ENCODE data around the gene FAM216B.
A peak's percentile ranks its signal among the peaks of the same experiment; 100 is the strongest.
"Not testable (repeated sequence)": the region's sequence is repeated elsewhere in the genome, so short reads cannot be mapped to it uniquely, and the experiment has no call there.

FAM216B gene

DNA sequence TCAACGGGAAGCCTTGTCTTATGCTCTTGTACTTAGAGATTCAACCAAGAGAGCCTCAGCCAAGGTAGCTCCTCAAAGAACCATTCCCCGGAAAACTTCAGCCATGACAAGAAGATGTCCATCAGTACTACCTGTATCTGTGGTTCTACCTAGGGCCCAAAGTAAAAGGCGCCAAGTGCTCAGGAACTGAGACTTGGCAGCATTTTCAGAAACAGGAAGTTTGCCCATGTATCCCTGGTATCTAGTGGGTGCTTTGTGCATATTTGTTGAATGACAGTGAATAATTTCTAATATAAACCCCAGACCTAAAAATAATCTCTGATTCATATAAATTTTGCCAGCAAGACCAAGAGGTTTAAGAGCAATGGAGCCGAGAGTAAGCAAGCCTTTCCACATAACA lies 7.2 kb downstream of the FAM216B start:
- no peak for DNase-seq

DNA sequence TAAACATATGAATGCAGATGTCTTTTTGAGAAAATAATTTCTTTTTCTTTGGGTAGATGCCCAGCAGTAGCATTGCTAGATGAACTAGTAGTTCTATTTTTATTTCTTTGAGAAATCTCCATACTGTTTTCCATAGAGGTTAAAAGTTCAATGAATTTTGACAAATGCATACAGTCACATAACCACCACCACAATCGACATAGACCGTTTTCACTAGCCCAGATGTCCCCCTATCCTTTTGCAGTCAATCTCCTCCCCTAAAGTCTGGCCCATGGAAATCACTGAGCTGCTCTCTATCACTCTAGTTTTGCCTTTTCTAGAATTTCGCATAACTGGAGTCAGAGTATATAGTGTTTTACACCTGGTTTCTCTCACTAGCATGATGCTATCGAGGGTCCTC lies 10.8 kb downstream of the FAM216B start:
- no peak for DNase-seq

DNA sequence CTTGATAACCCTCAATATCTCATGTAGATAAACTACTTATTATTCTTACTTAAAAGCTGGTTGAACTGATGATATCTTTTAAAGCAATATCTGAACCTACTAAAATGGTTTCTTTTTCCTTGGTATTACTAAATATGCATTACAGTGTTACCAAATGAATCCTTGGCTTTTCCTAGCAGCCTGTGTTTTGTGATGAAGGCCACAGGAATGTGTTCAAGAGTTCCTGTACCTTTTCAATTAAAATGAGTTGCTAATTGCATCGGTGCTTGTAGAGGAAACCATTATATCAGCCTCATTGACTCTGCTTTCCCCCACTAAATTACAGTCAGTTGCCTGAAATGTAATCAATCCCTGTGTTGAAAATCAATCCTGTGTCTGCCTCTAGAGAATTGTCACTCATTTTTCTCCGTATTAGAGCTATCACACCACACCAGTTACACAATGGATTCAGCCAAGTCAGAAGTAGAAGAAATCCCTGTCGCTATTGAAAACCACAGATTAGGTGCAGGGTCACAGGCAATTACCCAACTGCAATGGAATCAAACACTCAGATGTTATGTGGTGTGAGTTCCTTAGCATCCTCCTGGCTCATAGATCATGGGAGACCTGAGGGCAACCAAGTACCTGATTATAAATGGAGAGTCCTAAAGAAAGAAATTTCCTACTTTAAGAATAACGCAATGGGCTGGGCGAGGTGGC lies 13.3 kb downstream of the FAM216B start:
- no peak for DNase-seq

DNA sequence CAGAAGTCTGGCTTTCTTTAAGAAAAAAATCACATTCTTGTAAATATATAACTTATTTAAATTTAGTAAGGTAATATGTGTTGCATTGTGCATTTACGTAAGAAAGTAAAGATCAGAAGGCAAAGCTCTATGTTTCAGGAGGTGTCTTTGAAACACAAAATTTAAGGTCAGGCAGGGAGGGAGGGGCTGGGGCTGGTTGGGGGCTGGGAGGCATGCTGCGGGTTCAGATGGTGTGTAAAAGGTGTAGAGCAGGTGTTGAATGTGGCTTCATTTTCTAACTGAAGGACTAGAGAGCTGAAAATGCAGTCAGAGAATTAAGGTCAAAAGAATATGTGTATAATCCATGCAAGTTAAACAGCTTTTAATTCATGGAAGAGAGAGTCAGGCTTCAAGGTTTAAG lies 14.3 kb downstream of the FAM216B start:
- no peak for DNase-seq

DNA sequence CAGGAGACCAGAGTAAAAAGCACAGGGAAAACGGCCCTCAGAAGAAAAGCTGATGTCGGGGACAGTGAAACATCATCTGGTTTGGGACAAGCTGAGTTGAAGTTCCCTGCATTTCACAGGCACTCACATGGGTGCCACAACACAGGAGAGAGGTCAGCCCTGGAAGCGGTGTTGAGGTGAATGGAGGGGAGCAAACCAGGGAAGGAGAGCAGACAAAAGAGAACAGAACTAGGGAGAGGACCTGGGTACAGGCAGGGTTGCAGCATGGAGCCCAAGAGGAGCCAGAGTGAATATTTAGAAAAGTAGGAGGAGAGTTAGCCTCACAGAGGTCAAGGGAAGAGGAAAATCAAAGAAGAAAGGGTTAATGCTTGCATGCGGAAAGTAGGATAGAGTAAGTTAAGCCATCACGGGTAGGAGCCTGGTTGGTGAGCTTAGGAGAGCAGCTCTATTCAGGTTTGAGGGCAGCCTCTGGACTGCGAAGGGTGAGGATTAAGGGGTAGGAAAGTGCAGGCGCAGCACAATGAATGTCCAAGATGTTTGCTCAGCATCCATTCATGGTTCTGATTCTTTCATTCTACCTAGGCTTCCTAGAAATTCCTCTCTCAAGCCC lies 15.5 kb downstream of the FAM216B start:
- DNase-seq: no peak

DNA sequence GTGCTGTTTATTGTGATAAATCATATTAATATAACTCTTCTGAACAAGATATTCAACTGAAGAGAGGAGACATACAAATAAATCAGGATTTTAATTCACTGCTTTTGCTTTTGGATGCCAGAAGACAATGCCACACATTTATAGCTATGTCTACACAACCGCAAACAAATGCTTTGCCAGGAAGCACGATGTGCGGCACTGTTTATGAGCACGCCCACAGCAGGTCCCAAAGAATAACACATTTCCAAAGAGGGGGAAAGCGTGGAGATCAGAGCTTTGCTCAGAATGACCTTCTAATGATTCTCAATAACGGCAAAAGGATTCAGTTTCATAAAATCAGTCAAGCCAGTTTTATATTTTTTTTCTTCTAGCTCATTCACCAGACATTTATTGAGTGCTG lies 16.7 kb downstream of the FAM216B start:
- no peak for DNase-seq

DNA sequence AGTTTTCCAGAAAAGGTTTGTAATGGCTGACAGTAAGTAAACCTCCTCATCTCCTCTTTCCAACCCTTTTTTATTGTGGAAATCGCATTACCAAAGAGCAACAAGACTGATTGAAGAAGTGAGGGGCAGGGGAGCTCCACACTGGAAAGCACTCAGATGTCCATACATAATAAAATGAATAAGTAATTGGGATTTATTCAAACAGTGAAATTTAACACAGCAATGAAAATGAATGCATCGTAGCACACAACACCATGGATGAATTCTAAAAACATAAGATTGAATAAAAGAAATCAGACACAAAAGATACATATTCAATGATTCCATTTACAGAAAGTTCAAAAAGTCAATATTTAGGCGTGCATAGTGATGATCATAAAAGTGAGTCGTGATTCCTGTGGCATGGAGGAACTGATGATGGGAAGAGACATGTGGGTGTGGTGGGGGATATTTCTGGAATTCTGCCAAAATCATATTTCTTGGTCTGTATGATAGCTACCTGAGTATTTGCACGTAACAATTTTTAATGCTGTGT lies 18.8 kb downstream of the FAM216B start:
- DNase-seq: no peak

DNA sequence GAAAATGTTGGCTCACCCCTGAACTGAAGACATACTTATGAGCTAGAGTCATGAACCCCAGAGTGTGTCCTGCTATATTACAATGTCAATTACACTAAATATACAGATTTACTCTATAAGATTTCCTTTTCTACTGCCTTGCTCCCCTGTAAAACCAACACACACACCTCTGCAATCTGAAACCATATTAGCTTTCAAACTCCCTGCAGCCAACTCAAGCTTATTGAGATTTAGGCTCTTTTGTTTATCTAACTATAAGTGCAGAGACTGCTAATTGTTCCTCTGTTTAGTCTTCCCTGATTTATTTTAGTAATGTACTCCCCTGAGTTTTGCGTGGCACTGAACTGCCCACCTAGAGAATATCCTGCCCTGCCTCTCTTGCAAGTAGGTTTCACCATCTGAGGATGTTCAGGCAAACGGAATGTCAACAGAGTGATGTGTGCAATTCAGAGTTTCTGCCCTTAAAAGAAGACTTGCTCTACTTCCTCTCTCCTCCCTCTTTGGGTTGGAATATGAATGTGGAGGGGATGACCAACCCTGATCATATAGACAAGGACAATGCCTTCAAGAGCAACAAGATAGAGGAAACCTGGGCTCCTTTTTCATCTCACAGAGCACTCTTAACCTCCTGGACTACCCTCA lies 22.3 kb downstream of the FAM216B start:
- no peak for DNase-seq

DNA sequence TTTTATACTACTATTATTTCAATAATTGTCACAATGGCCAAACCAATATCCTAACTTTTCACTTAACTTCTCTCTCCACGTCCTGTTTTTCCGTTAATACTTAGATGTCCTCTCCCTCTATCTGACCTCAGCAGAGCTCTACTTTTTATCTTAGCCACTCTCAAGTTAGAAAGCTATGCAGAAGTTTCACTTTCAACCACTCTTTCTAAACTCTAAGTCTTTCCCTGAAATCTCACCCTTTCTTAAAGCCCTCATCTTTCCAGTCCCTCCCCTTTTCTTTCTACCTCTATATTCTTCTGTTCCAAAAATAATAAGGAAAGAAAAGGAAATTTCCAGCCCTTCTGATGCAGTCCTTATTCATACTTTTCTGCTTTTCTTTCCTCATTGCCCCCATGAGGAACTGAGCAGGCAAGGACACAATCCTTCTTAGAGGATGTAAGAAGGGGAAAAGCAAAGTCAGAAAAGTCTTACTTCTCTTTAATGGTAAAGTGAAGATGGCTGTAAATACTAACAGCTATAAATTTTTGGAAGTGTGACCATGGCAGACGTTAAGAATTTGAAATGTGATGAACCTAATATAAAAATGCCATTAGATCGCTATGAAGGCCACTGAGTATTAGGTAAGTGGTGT lies 23.0 kb downstream of the FAM216B start:
- no peak for DNase-seq

DNA sequence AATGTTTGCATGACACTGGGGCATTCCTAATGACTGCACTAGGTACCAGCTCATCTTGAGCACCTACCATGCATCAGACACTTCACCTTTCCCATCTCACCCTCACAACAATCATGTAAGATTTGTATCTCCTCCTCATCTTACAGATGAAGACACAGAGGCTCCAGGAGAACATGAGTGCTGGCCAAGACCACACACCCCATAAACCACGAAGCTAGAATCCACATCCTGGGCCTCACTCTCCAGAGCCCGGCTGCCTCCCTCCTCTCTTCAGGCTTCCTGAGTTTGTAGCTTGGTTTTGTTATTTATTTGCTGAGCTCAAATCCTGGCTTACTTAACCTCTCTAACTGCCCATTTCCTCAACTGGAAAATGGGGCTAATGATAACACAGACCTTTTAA lies 25.9 kb downstream of the FAM216B start:
- peak in 1 of 6 experiments; percentile 0 for DNase-seq

DNA sequence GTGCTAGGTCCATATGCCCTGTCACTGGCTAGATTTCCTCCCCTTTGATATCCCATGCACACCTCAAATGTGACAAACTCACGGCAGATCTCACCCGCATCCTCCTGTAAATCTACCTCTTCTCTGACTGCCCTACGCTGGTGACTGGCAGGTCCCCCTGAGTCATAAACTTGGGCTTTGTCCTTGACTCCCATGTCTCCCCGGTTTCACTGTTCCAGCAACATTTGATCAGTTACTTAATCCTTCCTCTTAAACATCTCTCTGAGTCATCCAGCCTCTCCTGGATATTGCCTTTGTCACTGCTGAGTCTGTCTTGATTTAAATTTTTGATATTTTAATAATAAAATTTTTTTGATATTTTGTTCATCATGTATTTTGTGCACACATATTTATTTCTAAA lies 26.5 kb downstream of the FAM216B start:
- DNase-seq: no peak

DNA sequence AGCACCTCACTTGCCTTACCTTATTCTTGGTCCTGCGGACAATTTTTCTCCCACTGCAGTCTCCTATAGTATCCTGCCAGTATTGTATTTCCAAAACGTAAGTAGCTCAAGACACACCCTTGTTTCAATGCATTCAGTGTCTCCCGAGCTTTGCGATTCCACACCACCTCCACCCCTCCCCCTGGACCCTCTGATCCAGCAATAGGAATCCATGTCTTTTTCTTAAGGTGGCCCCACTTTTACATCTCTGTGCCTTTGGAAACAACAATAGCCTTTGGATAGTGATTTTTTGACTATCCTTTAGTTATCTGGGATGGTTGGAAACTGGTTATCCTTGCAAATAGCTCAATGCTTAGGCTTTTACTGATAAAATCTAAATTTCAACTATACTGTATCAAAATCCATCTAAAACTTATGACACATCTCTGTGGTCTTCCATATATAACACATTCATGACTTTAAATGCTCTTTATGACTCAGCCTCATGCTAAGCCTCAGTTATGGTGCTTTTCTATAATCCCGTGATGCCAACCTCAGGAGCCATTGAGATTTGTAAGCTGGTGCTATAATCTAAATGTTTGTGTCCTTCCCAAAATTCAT lies 27.1 kb downstream of the FAM216B start:
- no peak for DNase-seq

DNA sequence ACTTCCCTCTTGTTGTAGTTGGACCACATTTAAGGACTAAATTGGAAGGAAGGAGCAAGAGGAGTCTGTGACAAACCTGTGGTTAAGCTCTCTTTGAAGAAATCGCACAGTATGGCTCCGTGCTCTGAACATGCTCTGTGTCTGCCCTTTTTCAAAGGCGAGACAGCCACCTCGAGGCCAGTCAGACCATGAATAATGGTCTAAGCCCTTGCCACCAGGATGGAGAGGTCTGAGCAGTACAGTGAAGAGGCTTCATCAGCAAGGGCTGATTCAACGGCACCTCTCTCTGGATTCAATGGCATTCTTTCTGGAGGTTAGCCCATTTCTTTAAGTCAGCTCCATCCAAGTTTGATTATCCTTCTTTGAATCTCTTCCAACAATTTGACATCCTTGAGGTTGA lies 30.9 kb downstream of the FAM216B start:
- DNase-seq: no peak

DNA sequence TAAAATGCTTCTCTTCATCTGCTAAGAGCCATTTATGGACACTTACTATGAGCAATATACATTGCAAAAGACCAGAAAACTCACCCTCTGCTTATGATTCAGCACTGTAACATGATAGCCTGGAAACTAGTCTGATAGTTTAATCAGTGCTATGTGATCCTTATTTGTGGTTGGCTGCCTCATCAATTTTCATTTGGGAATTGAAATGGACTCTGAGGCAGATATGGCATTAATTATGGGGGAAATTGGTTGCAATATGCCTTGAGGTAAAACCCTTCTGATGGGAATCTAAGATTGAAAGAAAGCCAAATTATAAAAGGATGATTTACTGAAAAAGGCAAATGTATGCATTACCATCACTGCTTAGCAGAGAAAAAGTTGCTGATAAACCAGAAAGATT lies 33.5 kb downstream of the FAM216B start:
- no peak for DNase-seq

DNA sequence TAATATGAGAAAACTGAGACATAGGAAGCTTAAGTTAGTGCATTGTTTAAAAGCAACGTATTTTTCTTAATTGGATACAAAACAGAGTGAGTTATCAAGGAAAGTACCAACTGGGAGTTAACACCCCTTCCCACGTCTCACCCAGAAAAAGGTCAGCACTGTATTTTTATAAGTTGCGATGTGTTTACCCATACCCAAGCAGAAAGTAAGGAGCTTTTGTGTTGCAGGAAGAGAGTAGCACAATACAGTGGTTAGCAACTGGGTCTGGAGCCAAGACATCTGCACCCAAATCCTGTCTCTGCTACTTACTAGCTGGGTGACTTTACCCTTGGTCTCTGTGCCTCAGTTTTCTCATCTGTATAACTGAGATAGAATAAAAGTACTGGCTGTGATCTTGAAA lies 34.3 kb downstream of the FAM216B start:
- no peak for DNase-seq

DNA sequence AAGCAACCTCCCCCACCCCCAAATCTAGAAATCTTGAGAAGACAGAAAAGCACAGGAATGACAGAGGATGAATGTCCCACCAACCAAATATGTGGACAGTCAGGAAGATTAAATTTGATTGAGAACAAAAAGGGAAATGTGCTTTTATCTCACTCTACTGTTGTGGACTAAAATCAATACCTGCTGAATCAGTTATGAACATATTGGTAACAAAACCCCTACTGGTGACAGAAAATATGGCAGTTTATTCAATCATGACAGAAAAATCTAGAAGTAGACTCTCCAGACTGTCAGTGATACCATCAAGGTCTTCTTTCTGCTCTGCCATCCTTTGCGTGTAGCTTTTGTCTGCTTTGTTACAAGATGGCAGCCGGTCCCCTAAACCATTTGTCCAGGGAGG lies 35.2 kb downstream of the FAM216B start:
- DNase-seq: no peak

DNA sequence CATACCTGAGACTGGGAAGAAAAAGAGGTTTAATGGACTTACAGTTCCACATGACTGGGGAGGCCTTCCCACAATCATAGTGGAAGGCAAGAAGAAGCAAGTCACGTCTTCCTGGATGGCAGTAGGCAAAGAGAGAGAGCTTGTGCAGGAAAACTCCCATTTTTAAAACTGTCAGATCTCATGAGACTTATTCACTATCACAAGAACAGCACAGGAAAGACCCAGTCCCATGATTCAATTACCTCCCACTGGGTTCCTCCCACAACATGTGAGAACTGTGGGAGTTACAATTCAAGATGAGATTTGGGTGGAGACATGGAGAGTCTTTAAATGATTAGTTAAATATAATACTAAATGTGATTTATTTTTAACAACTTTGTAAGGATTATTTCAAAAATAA lies 38.3 kb downstream of the FAM216B start:
- not testable (repeated sequence) for DNase-seq

DNA sequence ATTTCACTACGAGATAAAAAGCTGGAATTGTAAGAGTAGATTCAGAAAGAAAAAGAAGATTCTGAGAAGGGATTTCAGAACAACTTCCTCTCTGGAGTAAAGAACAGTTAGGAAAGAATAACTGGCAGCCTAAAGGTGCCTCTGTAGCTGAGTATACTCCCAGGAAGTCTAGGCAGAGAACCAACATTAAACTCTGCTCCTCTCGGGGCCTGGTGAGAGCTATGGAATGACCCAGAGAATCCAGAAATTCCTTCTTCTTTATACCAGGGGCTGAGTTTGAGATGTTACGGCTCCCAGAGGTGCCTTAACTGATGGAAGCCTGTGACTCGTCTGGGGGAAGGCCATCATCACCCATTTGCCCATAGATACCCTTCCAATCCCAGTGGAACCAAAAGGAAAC lies 39.1 kb downstream of the FAM216B start:
- no peak for DNase-seq

DNA sequence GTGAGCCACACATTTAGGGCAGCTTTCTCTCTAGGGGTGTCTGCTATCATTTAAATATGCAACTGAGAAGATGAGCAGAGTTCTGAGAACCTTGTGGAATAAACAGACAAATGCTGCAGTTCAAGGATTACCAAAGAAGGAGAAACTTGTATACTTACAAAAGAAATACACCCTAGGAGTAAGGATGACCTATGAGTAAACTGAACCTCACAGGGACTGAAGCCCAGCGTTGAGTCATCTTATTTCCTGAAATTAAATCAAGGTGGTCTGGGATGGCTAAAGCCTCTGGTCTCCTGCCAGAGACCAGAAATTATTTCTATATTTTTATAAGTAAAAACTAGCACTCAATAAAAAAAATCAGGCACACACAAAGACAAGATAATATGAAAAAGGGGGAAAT lies 40.1 kb downstream of the FAM216B start:
- DNase-seq: no peak

DNA sequence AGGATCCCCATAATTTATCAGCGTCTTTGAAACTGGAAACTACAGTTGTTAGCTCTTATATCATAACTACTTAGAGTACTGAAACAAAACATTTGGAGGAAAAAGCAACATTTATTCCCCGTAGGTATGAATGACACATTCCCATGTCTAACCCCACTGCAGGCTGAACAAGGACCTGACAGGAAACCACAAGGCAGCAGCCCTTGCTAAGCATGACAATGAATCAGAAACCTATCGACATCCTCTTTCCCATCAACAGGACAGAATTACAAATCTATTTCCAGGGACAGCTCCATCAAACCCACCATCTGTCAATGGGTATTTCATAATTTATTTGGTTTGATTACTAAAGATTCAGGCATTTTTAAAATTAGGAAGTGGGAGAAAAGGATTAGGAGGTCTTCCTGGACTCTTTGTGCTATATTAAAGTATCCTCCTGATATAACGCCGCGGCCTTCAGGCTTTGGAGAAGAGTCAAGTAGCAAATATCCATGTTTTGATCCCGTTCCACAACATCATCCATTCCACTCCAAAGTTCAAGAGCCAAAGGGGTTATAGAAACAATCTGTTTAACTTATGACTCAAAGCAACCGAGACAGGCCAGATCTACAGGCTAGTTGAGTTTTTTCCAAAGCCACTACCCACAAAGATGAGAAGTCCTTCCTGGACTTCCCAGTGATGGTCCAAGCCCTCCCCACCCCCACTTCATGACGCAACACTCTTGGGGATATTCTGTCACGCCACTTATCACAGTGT lies 51.1 kb downstream of the FAM216B start:
- no peak for DNase-seq

DNA sequence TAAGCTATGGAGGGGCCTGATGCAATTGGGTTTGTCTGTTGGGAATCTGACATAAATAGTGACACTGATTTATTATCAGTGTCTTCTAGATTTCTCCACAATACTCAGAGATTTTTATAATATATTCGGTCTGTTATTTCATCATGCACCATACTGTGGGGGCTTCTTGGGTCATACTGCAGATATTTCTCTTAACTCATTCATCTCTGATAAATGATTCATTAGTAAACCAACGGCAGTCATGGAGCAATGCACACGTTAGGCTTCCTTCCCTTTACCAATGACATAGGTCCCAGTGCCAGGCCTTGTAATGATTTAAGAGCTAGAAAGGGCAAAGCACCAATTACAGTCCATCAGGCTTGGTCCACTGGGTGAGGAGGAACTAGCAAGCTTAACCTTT lies 53.6 kb downstream of the FAM216B start:
- DNase-seq: no peak

DNA sequence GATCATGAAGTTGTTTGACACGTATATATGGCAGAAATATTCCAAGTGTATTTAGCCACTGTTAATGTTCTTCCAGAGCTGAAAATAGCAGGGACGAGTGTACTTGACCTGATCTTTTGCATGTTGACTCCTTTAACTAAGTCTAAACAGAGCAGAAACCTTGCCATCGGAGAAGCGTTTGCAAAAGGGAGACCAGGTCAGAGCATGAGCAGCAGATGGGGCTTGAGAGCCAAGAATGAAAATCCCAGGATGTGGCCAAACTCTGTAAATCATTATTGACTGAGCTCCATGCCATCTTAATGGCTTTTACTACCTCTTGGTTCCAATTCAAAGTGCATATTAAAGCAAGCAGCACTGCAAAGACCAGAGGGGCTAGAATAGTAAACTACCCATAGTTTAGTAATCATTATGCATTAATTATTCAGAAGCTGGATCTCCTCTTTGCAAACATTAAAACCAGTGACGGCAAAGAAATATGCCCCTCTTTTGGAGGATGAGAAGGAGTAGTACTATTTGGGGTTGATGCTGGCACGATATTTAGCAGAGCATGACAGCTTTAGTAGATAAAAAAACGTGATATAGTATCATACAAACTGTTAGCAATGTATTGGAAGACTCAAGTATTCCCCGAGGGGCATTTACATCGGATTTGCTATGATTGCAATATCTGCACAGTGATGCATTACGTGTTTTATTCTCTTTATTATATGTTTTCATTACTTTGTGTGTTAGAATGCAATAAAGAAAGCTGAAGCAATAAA lies 55.7 kb downstream of the FAM216B start:
- DNase-seq: no peak
